ENCODE measurements around the gene HOXC10.
A peak's percentile ranks its signal among the peaks of the same experiment; 100 is the strongest.

- TF ChIP-seq CTCF (IDR thresholded peaks at IDR 0.05; ENCODE audit: extremely low read depth in 1 of 2, insufficient read depth in 1 of 2, low read depth in 1 of 2, low read length in 2 of 2) = no peak
- no peak for TF ChIP-seq POLR2A (IDR thresholded peaks at IDR 0.05; ENCODE audit: low read depth, low read length)
- TF ChIP-seq POLR2AphosphoS5 (IDR thresholded peaks at IDR 0.05; ENCODE audit: insufficient read depth, low read depth, low read length) = no peak
- peak; percentile 78 for TF ChIP-seq EZH2 (IDR thresholded peaks at IDR 0.05; ENCODE audit: borderline replicate concordance, low read depth, low read length, severe bottlenecking)
- TF ChIP-seq FOS (IDR thresholded peaks at IDR 0.05; ENCODE audit: borderline replicate concordance, insufficient read depth, low read length) = no peak
- TF ChIP-seq JUN (IDR thresholded peaks at IDR 0.05; ENCODE audit: borderline replicate concordance, insufficient read depth, insufficient read length, low read depth) = no peak
- no peak for TF ChIP-seq MAX (IDR thresholded peaks at IDR 0.05; ENCODE audit: insufficient read depth, insufficient read length)
These were observed 1.4 kb upstream of the HOXC10 start for GRCh38 chr12:53983568-53983949.

Measured in endothelial cell of umbilical vein (primary cell).